HEK293T (cell line): ENCODE results near the gene EML4.
A peak's percentile ranks its signal among the peaks of the same experiment; 100 is the strongest.

Experiments
- CTCF ChIA-PET: fragments of 350-600 bp; formaldehyde crosslinking; extraction: SDS; loops from one replicate; lab custom pipeline; 2021; ENCODE audit warnings: antibody characterized with exemption, inconsistent platforms; lab: Yijun Ruan, JAX
- POLR2A ChIA-PET: fragments of 350-600 bp; formaldehyde crosslinking; extraction: SDS; loops from one replicate; lab custom pipeline; 2020; ENCODE audit warnings: antibody characterized with exemption, inconsistent platforms; lab: Yijun Ruan, JAX
- DNase-seq: peaks from one replicate; pipeline ENCODE4 v3.0.0; 2012; ENCODE audit warnings: mixed read lengths; ENCODE audit errors: extremely low spot score
- ARNT ChIP-seq: fragments of 450-650 bp; IDR thresholded peaks from 2 replicates; pipeline ENCODE4 v1.6.1; 2017; ENCODE audit warnings: mild to moderate bottlenecking
- BHLHE40 ChIP-seq: fragments of 450-650 bp; IDR thresholded peaks from 2 replicates; pipeline ENCODE4 v1.6.1; 2016; ENCODE audit warnings: mild to moderate bottlenecking, moderate library complexity, borderline replicate concordance
- CTBP1 ChIP-seq: fragments of 450-650 bp; IDR thresholded peaks from 2 replicates; pipeline ENCODE4 v1.6.1; 2016; ENCODE audit warnings: borderline replicate concordance
- ELF4 ChIP-seq: fragments of 450-650 bp; IDR thresholded peaks from 2 replicates; pipeline ENCODE4 v1.6.1; 2017; ENCODE audit warnings: antibody characterized with exemption
- FOXA1 ChIP-seq: fragments of 450-650 bp; IDR thresholded peaks from 2 replicates; pipeline ENCODE4 v1.6.1; 2016; ENCODE audit warnings: mild to moderate bottlenecking
- FOXK2 ChIP-seq: fragments of 450-650 bp; IDR thresholded peaks from 2 replicates; pipeline ENCODE4 v1.6.1; 2016; ENCODE audit warnings: mild to moderate bottlenecking
- FOXM1 ChIP-seq: fragments of 450-650 bp; IDR thresholded peaks from 2 replicates; pipeline ENCODE4 v1.6.1; 2017; ENCODE audit warnings: mild to moderate bottlenecking, borderline replicate concordance
- HDGF ChIP-seq: fragments of 450-650 bp; IDR thresholded peaks from 2 replicates; pipeline ENCODE4 v1.6.1; 2017; ENCODE audit warnings: antibody characterized with exemption, borderline replicate concordance
- L3MBTL2 ChIP-seq: fragments of 450-650 bp; conservative IDR thresholded peaks from 2 replicates; pipeline ENCODE4 v1.6.1; 2016; ENCODE audit warnings: mild to moderate bottlenecking
- LEF1 ChIP-seq: fragments of 450-650 bp; IDR thresholded peaks from 2 replicates; pipeline ENCODE4 v1.6.1; 2017; ENCODE audit warnings: mild to moderate bottlenecking, borderline replicate concordance
- NFRKB ChIP-seq: fragments of 450-650 bp; IDR thresholded peaks from 2 replicates; pipeline ENCODE4 v1.6.1; 2016; ENCODE audit warnings: mild to moderate bottlenecking, moderate library complexity
- PKNOX1 ChIP-seq: fragments of 450-650 bp; IDR thresholded peaks from 2 replicates; pipeline ENCODE4 v1.6.1; 2016
- SP1 ChIP-seq: fragments of 450-650 bp; IDR thresholded peaks from 2 replicates; pipeline ENCODE4 v1.6.1; 2017
- SUZ12 ChIP-seq: fragments of 450-650 bp; IDR thresholded peaks from 2 replicates; pipeline ENCODE4 v1.6.1; 2016; ENCODE audit warnings: mild to moderate bottlenecking
- TARDBP ChIP-seq: fragments of 450-650 bp; IDR thresholded peaks from 2 replicates; pipeline ENCODE4 v1.6.1; 2016
- ZNF384 ChIP-seq: fragments of 450-650 bp; IDR thresholded peaks from 2 replicates; pipeline ENCODE4 v1.6.1; 2016

EML4 gene

GRCh38 chr2:42141687-42142546 lies 27.2 kb upstream of the EML4 start:
- POLR2A ChIA-PET, result interaction anchor here (0.6 to 3.3 kb wide), 16 partner anchors 8 to 175 kb away, joined by 3 to 41 read pairs (median 4); partner anchors contain the start of gene EML4
- CTCF ChIA-PET, result interaction anchor here (0.6 to 0.8 kb wide), 5 partner anchors 18 to 288 kb away, joined by 3 to 5 read pairs (median 3); no protein-coding TSS in a partner anchor
- DNase-seq, result peak; percentile 65
- TF ChIP-seq PKNOX1, result peak; percentile 67
- no peak for TF ChIP-seq ARNT
- TF ChIP-seq L3MBTL2, result peak; percentile 53
- peak; percentile 56; the same call in 1 of the 2 replicates for TF ChIP-seq ZNF384
- TF ChIP-seq FOXA1, result no peak
- no peak for TF ChIP-seq ELF4
- TF ChIP-seq SUZ12, result no peak
- TF ChIP-seq BHLHE40, result no peak
- no peak for TF ChIP-seq HDGF
- TF ChIP-seq FOXK2, result no peak

- ChIA-PET POLR2A (interaction anchor here (1.1 to 3.3 kb wide), 10 partner anchors 8 to 46 kb away, joined by 3 to 41 read pairs (median 6); partner anchors contain the start of gene EML4), CTCF (interaction anchor here (0.6 to 1.4 kb wide), 4 partner anchors 17 to 289 kb away, joined by 3 to 5 read pairs (median 3); no protein-coding TSS in a partner anchor)
- DNase-seq, result no peak
- TF ChIP-seq SUZ12, result no peak
- TF ChIP-seq PKNOX1, result peak; percentile 37; the same call in 1 of the 2 replicates
Measured at GRCh38 chr2:42142547-42143184, 26.5 kb upstream of the EML4 start.

- ChIA-PET POLR2A (no interaction called here), CTCF (interaction anchor here (0.8 kb wide), 2 partner anchors 51 kb away, joined by 3 read pairs; no protein-coding TSS in a partner anchor)
- DNase-seq, result no peak
- TF ChIP-seq L3MBTL2, result no peak
- TF ChIP-seq HDGF, result no peak
- no peak for TF ChIP-seq SUZ12
- TF ChIP-seq ARNT, result no peak
- TF ChIP-seq FOXM1, result no peak
Measured at GRCh38 chr2:42147641-42148274, 21.4 kb upstream of the EML4 start.

- ChIA-PET POLR2A (interaction anchor here (1.1 to 1.6 kb wide), 2 partner anchors 8 to 17 kb away, joined by 5 read pairs; no protein-coding TSS in a partner anchor), CTCF (interaction anchor here (0.9 kb wide), 1 partner anchor 16 kb away, joined by 3 read pairs; no protein-coding TSS in a partner anchor)
- TF ChIP-seq FOXM1 (no peak), NFRKB (no peak), FOXA1 (no peak), ARNT (no peak), HDGF (no peak), ZNF384 (no peak), PKNOX1 (no peak), L3MBTL2 (no peak), SP1 (no peak), LEF1 (no peak)
- DNase-seq, result no peak
Measured at GRCh38 chr2:42150159-42150558, 19.0 kb upstream of the EML4 start.

- ChIA-PET POLR2A (interaction anchor here (2.0 kb wide), 1 partner anchor 12 kb away, joined by 4 read pairs; no protein-coding TSS in a partner anchor), CTCF (interaction anchor here (0.6 kb wide), 1 partner anchor 35 kb away, joined by 3 read pairs; no protein-coding TSS in a partner anchor)
- TF ChIP-seq FOXM1 (no peak), SUZ12 (no peak), CTBP1 (no peak), NFRKB (no peak), ELF4 (no peak), FOXA1 (no peak), BHLHE40 (no peak), L3MBTL2 (no peak), TARDBP (no peak), PKNOX1 (no peak)
- no peak for DNase-seq
Measured at GRCh38 chr2:42153944-42154581, 15.1 kb upstream of the EML4 start.
